GM10266 (cell line): ENCODE measurements around the gene EHD2.
A peak's percentile ranks its signal among the peaks of the same experiment; 100 is the strongest.
"Not testable (repeated sequence)": the region's sequence is repeated elsewhere in the genome, so short reads cannot be mapped to it uniquely, and the experiment has no call there.

Source experiments
- DNase-seq: peaks from one replicate; pipeline ENCODE4 v3.0.0; 2012; ENCODE audit errors: extremely low spot score
- CTCF ChIP-seq: IDR thresholded peaks from 2 replicates; pipeline ENCODE4 v1.5.1; 2012; ENCODE audit warnings: mild to moderate bottlenecking, low read depth; ENCODE audit not compliant: control insufficient read depth, insufficient read depth; ENCODE audit errors: missing control alignments

The EHD2 gene

DNA sequence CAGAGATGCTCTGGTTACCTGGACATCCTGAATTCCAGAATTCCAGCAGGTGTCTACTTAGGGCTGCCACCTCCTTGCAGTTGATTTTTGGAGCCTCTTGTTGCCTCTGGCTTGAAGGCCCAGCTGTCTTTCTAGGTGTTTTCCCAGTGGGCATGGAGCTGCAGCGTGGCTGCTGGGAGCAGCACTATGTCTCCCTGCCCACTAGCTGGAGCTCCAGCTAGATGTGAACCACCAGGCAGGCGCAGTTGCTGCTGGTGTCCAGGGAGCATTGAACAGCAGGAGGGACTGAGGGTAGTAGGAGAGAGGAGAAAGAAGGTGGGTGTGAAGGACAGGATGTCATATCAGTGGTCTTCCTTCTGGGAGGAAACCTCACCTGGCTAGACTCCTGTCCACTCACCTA is 55.4 kb downstream of the EHD2 start:
- no peak for TF ChIP-seq CTCF
- DNase-seq, result no peak

DNA sequence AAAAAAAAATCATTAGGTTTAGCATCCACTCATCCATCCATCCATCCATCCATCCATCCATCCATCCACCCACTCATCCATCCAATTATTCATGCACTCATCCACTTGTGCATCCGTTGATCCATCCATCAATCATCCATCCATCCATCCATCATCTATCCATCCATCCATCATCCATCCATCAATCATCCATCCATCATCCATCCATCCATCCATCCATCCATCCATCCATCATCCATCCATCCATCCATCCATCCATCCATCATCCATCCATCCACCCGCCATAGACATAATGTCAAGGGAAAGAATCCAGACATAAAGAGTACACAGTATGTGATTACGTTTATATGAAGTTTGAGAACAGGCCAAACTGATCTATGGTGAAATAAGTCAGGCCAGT is 56.3 kb downstream of the EHD2 start:
- TF ChIP-seq CTCF, result no peak
- DNase-seq, result no peak

- DNase-seq, result not testable (repeated sequence)
These were observed 58.1 kb downstream of the EHD2 start for GRCh38 chr19:47771291-47771690.

GRCh38 chr19:47776568-47776967 is 63.3 kb downstream of the EHD2 start:
- no peak for TF ChIP-seq CTCF
- DNase-seq, result no peak

DNA sequence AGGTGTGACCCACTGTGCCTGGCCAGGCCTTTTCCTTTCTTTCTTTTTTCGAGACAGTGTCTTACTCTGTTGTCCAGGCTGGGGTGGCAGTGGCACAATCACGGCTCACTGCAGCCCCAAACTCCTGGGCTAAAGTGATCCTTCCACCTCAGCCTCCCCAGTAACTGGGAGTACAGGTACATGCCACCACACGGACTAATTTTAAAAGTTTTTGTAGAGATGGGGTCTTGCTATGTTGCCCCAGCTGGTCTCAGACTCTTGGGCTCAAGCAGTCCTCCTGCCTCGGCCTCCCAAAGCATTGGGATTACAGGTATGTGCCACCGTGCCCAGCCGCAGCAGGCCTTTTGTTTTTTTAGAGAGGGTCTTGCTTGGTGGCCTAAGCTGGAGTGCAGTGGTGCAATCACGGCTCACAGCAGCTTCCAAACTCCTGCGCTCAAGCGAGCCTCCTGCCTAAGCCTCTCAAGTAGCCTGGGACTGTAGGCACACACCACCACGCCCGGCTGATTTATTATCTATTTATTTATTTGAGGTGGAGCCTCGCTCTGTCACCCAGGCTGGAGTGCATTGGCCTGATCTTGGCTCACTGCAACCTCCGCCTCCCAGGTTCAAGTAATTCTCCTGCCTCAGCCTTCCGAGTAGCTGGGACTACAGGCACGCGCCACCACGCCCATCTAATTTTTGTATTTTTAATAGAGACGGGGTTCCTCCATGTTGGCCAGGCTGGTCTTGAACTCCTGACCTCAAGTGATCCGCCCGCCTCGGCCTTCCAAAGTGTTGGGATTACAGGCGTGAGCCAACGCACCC is 64.2 kb downstream of the EHD2 start:
- not testable (repeated sequence) for DNase-seq

DNA sequence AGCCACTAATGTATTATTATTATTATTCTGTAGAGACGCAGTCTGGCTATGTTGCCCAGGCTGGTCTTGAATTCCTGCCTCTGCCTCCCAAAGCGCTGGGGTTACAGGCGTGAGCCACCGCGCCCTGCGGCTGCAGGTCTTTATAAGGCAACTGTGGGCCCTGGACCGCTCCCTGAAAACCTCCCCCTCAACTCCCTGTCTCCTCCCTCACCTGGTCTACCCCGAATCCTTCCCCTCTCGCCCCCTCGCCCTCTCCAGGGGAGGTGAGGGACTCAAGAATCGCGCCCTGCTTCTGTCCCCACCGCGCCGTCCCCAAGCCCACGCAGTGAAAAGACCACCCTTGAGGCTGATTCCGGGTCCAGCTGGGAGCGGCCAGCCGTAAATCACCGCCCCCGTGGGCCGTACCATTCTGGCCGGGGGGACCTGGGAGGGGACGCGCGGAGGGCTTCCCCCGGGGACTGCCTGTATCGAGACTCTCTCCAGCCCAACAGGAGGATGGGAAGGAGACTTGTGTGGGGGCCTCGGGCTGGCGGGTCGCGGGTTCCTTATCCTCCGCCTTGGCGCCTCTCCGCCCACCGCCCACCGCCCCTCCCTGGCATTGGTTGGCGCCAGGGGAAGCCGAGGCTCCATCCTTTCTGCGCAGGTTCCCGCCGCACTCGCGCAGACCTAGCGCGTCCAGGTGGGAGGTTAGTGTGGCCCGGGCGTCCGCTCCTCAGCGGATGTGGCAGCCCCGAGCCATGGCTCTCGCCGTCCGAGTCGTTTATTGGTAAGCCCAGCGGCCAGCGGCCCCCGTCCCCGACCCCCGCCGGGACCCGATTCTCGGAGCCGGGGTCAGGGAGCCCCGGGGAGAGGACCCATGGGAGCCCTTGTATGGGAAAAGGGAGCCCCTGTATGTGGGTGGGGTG is 65.1 kb downstream of the EHD2 start, which contains the start of gene SELENOW:
TSS of gene SELENOW (plus strand) at position 655 of the 905 bp plus-strand sequence. CDS start at position 738, 83 bp downstream.
- peak; percentile 91 for DNase-seq

DNA sequence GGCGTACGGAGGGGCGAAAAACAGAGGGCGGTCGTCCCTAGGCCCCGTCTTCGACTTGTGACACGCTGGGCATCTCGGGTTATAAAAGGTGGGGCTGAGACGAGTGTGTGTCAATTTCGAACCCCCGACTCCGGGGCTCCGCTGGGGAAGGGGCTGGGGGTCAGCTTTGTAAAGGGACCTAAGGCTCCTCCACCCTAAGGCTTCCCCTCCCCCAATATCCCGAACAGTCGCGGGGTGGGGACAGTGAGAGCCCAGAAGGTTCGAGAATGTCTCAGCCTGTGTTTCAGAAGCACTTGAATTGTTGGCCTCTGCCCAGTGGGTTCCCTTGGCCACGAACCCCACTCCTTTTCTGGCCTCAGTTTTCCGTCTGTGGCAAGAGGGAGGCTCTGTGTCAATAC is 65.7 kb downstream of the EHD2 start:
- TF ChIP-seq CTCF, result no peak
- no peak for DNase-seq

More for the DNA sequence above, 65.1 kb downstream of the EHD2 start, which contains the start of gene SELENOW:
- TF ChIP-seq CTCF, result no peak

DNA sequence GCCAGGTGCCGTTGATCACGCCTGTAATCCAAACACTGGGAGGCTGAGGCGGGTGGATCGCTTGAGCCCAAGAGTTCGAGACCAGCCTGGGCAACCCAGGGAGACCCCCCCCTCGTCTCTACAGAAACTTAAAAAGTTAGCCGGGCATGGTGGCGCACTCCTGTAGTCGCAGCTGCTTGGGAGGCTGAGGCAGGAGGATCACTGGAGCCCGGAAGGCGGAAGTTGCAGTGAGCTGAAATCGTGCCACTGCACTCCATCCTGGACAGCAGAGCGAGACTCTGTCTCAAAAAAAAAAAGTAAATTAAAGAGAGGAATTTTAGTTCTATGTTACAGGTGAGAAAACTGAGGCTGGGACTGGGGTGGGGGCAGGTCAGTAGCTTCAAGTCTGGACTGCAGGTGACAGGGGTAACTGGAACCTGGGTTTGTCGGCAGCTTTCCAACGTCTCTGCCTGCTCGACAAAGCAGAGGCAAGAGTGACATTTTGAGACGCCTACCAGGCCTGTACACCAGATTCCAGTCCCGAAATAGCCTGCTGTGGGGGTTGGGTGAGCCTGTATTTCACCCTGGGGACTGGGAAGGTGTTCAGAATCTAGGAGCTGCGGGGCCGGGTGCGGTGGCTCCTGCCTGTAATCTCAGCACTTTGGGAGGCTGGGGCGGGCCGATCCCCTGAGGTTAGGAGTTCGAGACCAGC is 66.4 kb downstream of the EHD2 start:
- DNase-seq, result no peak
- TF ChIP-seq CTCF, result no peak
